UCSD-AML1 (cell line): ENCODE data around the gene C4orf50.

ENCODE experiments used
- DNase-seq: peaks from one replicate; lab custom pipeline; 2025; ENCODE audit not compliant: unreplicated experiment; lab: John Stamatoyannopoulos, UW

Gene C4orf50

GRCh38 chr4:6044276-6044675 lies 26.0 kb upstream of the C4orf50 start:
- DNase-seq = no peak

GRCh38 chr4:6043843-6044242 lies 25.6 kb upstream of the C4orf50 start:
- DNase-seq = no peak

GRCh38 chr4:6043188-6043587 lies 25.0 kb upstream of the C4orf50 start:
- no peak for DNase-seq

GRCh38 chr4:6042293-6043063 lies 24.2 kb upstream of the C4orf50 start:
- DNase-seq = no peak

- no peak for DNase-seq
Observed at GRCh38 chr4:6041800-6042199, 23.6 kb upstream of the C4orf50 start.

GRCh38 chr4:6038711-6039110 lies 20.5 kb upstream of the C4orf50 start:
- DNase-seq = no peak

GRCh38 chr4:6035786-6036185 lies 17.6 kb upstream of the C4orf50 start:
- DNase-seq = no peak

GRCh38 chr4:6033381-6033780 lies 15.2 kb upstream of the C4orf50 start:
- no peak for DNase-seq

- DNase-seq = no peak
Observed at GRCh38 chr4:6032249-6033244, 14.3 kb upstream of the C4orf50 start.

- no peak for DNase-seq
Observed at GRCh38 chr4:6031846-6032245, 13.6 kb upstream of the C4orf50 start.

- no peak for DNase-seq
Observed at GRCh38 chr4:6030679-6031078, 12.4 kb upstream of the C4orf50 start.

GRCh38 chr4:6029254-6029653 lies 11.0 kb upstream of the C4orf50 start:
- DNase-seq = no peak

GRCh38 chr4:6028168-6028567 lies 9.9 kb upstream of the C4orf50 start:
- DNase-seq = no peak

GRCh38 chr4:6027392-6027791 lies 9.2 kb upstream of the C4orf50 start:
- DNase-seq = no peak

- no peak for DNase-seq
Observed at GRCh38 chr4:6024313-6024960, 6.2 kb upstream of the C4orf50 start.

- DNase-seq = no peak
Observed at GRCh38 chr4:6023731-6024130, 5.5 kb upstream of the C4orf50 start.

GRCh38 chr4:6022607-6023288 lies 4.5 kb upstream of the C4orf50 start:
- DNase-seq = no peak

GRCh38 chr4:6021831-6022606 lies 3.8 kb upstream of the C4orf50 start:
- no peak for DNase-seq

GRCh38 chr4:6020613-6021012 lies 2.4 kb upstream of the C4orf50 start:
- no peak for DNase-seq
